Measurements from ENCODE around the gene ERICH2.

ERICH2 gene

GRCh38 chr2:170842785-170843184, 72.6 kb downstream of the ERICH2 start:
- TF ChIP-seq, protein P1, sequence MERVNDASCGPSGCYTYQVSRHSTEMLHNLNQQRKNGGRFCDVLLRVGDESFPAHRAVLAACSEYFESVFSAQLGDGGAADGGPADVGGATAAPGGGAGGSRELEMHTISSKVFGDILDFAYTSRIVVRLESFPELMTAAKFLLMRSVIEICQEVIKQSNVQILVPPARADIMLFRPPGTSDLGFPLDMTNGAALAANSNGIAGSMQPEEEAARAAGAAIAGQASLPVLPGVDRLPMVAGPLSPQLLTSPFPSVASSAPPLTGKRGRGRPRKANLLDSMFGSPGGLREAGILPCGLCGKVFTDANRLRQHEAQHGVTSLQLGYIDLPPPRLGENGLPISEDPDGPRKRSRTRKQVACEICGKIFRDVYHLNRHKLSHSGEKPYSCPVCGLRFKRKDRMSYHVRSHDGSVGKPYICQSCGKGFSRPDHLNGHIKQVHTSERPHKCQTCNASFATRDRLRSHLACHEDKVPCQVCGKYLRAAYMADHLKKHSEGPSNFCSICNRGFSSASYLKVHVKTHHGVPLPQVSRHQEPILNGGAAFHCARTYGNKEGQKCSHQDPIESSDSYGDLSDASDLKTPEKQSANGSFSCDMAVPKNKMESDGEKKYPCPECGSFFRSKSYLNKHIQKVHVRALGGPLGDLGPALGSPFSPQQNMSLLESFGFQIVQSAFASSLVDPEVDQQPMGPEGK (CRISPR knock-in tag; IDR thresholded peaks at IDR 0.05; ENCODE audit: borderline replicate concordance): no peak
- TF ChIP-seq ZNF70 (CRISPR knock-in tag; IDR thresholded peaks at IDR 0.05) (no peak), SNAI2 (CRISPR knock-in tag; IDR thresholded peaks at IDR 0.05) (no peak), BACH2 (CRISPR knock-in tag; IDR thresholded peaks at IDR 0.05; ENCODE audit: borderline replicate concordance) (no peak), ISL1 (CRISPR knock-in tag; IDR thresholded peaks at IDR 0.05) (no peak), CREB5 (CRISPR knock-in tag; IDR thresholded peaks at IDR 0.05; ENCODE audit: low read depth) (no peak), ZFP30 (CRISPR knock-in tag; IDR thresholded peaks at IDR 0.05) (no peak), ZC3H10 (CRISPR knock-in tag; IDR thresholded peaks at IDR 0.05) (no peak), OSR1 (CRISPR knock-in tag; IDR thresholded peaks at IDR 0.05) (no peak), RARB (CRISPR knock-in tag; IDR thresholded peaks at IDR 0.05) (no peak), ZNF565 (CRISPR knock-in tag; conservative IDR thresholded peaks at IDR 0.05; ENCODE audit: low read depth) (no peak), ESRRG (CRISPR knock-in tag; IDR thresholded peaks at IDR 0.05) (no peak), GLIS3 (CRISPR knock-in tag; IDR thresholded peaks at IDR 0.05) (no peak), TOX (CRISPR knock-in tag; IDR thresholded peaks at IDR 0.05; ENCODE audit: borderline replicate concordance) (no peak)
- TF ChIP-seq, protein P2, sequence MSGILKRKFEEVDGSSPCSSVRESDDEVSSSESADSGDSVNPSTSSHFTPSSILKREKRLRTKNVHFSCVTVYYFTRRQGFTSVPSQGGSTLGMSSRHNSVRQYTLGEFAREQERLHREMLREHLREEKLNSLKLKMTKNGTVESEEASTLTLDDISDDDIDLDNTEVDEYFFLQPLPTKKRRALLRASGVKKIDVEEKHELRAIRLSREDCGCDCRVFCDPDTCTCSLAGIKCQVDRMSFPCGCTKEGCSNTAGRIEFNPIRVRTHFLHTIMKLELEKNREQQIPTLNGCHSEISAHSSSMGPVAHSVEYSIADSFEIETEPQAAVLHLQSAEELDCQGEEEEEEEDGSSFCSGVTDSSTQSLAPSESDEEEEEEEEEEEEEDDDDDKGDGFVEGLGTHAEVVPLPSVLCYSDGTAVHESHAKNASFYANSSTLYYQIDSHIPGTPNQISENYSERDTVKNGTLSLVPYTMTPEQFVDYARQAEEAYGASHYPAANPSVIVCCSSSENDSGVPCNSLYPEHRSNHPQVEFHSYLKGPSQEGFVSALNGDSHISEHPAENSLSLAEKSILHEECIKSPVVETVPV (CRISPR knock-in tag; IDR thresholded peaks at IDR 0.05): no peak

DNA sequence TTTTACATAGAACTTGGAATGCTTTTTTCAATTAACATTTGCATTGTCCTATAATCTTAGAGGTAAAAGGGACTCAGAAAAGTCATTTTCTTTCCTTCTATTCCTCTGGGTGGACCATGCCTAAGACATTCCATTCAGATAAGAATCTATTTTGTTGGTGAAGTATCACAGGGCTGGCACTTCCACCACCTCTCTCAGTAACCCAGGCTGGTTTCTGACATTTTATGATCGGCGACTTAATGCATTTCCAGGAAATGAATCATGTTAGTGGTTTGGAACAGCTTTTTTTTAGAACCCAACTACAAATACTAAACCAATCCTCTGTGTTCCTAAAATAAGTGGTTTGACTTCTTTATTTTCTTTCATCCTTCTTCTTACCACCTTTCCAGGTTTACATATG, 73.5 kb downstream of the ERICH2 start:
- ATAC-seq: peak; percentile 87
- no peak for TF ChIP-seq RARB (CRISPR knock-in tag; IDR thresholded peaks at IDR 0.05)
- TF ChIP-seq ZC3H10 (CRISPR knock-in tag; IDR thresholded peaks at IDR 0.05): no peak
- TF ChIP-seq ZFP3 (CRISPR knock-in tag; IDR thresholded peaks at IDR 0.05): no peak
- TF ChIP-seq ARNTL (CRISPR knock-in tag; IDR thresholded peaks at IDR 0.05; ENCODE audit: borderline replicate concordance, low read depth): no peak
- TF ChIP-seq OSR1 (CRISPR knock-in tag; IDR thresholded peaks at IDR 0.05): no peak
- 0 out of 2 replicates have a peak, but pooled peaks have one; percentile 21 for TF ChIP-seq ISL1 (CRISPR knock-in tag; IDR thresholded peaks at IDR 0.05)
- TF ChIP-seq ESRRG (CRISPR knock-in tag; IDR thresholded peaks at IDR 0.05): no peak
- TF ChIP-seq TCF4 (CRISPR knock-in tag; IDR thresholded peaks at IDR 0.05; ENCODE audit: borderline replicate concordance): no peak
- TF ChIP-seq, protein P3, sequence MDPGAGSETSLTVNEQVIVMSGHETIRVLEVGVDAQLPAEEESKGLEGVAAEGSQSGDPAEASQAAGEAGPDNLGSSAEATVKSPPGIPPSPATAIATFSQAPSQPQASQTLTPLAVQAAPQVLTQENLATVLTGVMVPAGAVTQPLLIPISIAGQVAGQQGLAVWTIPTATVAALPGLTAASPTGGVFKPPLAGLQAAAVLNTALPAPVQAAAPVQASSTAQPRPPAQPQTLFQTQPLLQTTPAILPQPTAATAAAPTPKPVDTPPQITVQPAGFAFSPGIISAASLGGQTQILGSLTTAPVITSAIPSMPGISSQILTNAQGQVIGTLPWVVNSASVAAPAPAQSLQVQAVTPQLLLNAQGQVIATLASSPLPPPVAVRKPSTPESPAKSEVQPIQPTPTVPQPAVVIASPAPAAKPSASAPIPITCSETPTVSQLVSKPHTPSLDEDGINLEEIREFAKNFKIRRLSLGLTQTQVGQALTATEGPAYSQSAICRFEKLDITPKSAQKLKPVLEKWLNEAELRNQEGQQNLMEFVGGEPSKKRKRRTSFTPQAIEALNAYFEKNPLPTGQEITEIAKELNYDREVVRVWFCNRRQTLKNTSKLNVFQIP (CRISPR knock-in tag; IDR thresholded peaks at IDR 0.05; ENCODE audit: borderline replicate concordance, low read depth): no peak

More at GRCh38 chr2:170842785-170843184, 72.6 kb downstream of the ERICH2 start:
- peak; percentile 84 for ATAC-seq

- TF ChIP-seq, protein P2 (CRISPR knock-in tag; IDR thresholded peaks at IDR 0.05): no peak
- no peak for TF ChIP-seq TOX (CRISPR knock-in tag; IDR thresholded peaks at IDR 0.05; ENCODE audit: borderline replicate concordance)
- TF ChIP-seq PPARA (CRISPR knock-in tag; IDR thresholded peaks at IDR 0.05; ENCODE audit: borderline replicate concordance): no peak
- TF ChIP-seq ARNTL (CRISPR knock-in tag; IDR thresholded peaks at IDR 0.05; ENCODE audit: borderline replicate concordance, low read depth): no peak
- TF ChIP-seq ESRRG (CRISPR knock-in tag; IDR thresholded peaks at IDR 0.05): no peak
- no peak for TF ChIP-seq CSDC2 (CRISPR knock-in tag; IDR thresholded peaks at IDR 0.05)
- TF ChIP-seq, protein P1 (CRISPR knock-in tag; IDR thresholded peaks at IDR 0.05; ENCODE audit: borderline replicate concordance): no peak
- no peak for TF ChIP-seq ZC3H10 (CRISPR knock-in tag; IDR thresholded peaks at IDR 0.05)
- no peak for TF ChIP-seq GLIS3 (CRISPR knock-in tag; IDR thresholded peaks at IDR 0.05)
- no peak for TF ChIP-seq ZFP30 (CRISPR knock-in tag; IDR thresholded peaks at IDR 0.05)
- no peak for TF ChIP-seq TCF4 (CRISPR knock-in tag; IDR thresholded peaks at IDR 0.05; ENCODE audit: borderline replicate concordance)
- TF ChIP-seq ZFP3 (CRISPR knock-in tag; IDR thresholded peaks at IDR 0.05): no peak
- no peak for TF ChIP-seq CREB5 (CRISPR knock-in tag; IDR thresholded peaks at IDR 0.05; ENCODE audit: low read depth)
- no peak for TF ChIP-seq ISL1 (CRISPR knock-in tag; IDR thresholded peaks at IDR 0.05)
- no peak for TF ChIP-seq OSR1 (CRISPR knock-in tag; IDR thresholded peaks at IDR 0.05)
- TF ChIP-seq ZNF8 (CRISPR knock-in tag; IDR thresholded peaks at IDR 0.05): no peak
- no peak for ATAC-seq
Measured at GRCh38 chr2:170845343-170845742, 75.2 kb downstream of the ERICH2 start.

Measured in SK-N-SH treated with all-trans-retinoic acid at 6 μM for 48 hours (cell line).